Measurements from ENCODE around the gene PEMT.

DNA sequence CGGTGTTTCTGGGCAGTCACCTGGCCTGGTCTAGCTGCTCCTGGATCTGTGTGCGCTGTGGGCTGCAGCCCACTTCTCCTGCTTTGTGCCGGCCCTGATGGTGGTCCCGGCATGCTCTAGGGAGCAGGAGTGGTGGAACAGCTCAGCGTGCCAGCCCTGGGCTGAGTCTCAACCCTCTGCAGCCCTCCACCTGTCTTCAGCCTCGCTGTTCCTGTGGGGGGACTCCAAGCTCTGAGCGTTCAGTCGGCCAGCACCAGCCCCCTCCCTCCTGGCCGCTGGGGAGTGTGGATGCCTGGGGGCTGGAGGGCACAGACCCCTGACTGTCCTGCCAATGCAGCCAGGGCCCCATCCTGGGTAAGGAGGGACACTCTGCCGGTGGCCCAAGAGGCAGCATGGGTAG is 71.6 kb downstream of the PEMT start:
- TF ChIP-seq, protein P1, sequence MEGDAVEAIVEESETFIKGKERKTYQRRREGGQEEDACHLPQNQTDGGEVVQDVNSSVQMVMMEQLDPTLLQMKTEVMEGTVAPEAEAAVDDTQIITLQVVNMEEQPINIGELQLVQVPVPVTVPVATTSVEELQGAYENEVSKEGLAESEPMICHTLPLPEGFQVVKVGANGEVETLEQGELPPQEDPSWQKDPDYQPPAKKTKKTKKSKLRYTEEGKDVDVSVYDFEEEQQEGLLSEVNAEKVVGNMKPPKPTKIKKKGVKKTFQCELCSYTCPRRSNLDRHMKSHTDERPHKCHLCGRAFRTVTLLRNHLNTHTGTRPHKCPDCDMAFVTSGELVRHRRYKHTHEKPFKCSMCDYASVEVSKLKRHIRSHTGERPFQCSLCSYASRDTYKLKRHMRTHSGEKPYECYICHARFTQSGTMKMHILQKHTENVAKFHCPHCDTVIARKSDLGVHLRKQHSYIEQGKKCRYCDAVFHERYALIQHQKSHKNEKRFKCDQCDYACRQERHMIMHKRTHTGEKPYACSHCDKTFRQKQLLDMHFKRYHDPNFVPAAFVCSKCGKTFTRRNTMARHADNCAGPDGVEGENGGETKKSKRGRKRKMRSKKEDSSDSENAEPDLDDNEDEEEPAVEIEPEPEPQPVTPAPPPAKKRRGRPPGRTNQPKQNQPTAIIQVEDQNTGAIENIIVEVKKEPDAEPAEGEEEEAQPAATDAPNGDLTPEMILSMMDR (conservative IDR thresholded peaks at IDR 0.05; ENCODE audit: low read depth, low read length) = no peak
- no peak for TF ChIP-seq EZH2 (IDR thresholded peaks at IDR 0.05; ENCODE audit: borderline replicate concordance, low read depth, low read length, poor library complexity, severe bottlenecking)

Data from A673 (cell line).